NCI-H2107 (cell line): ENCODE measurements around the gene CECR2.
A peak's percentile ranks its signal among the peaks of the same experiment; 100 is the strongest.

Source experiments
- DNase-seq: peaks from one replicate; lab custom pipeline; 2025; lab: John Stamatoyannopoulos, UW

Gene CECR2

DNA sequence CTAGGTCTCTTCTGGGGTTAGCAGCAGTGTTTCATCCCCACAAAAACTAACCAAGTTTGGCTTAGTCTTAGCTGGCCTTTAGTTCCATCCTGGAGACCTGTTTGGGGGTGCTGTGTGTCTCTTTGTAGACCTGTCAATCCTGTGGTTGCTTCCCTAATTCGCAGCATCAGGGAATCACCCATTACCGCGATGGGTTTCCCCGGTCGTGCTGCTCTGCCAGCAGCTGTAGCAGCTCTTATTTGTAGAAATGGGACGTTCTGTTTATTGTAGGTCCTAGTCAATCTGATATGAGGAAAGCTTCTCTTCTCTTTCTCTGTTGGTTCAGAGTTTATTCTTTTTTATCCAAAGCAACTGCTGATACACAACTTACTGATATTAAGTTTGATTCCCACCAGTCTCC, 91.6 kb downstream of the CECR2 start:
- no peak for DNase-seq

GRCh38 chr22:17470880-17471500, 101.7 kb downstream of the CECR2 start:
- no peak for DNase-seq

- no peak for DNase-seq
These were observed 102.8 kb downstream of the CECR2 start for GRCh38 chr22:17471886-17472535.

DNA sequence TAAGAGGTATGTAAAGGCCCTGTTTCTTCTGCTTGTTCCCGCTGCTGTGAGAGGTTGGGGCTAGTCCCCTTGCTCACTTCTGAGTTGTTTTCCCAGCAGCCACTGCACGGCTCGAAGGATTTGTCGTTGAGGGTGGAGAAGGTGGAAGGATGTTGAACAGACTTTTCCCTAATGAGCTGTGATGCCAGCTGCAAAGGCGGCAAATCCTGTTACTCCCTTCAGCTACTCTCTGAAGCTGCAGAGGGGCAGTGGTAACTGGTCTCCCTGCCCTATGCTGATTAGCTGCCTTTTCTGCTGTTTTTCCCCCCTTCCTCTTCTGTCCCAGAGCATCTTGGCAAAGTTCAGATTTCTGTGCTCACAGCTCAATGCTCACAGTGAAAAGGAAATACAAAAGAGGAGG, 103.7 kb downstream of the CECR2 start:
- no peak for DNase-seq

DNA sequence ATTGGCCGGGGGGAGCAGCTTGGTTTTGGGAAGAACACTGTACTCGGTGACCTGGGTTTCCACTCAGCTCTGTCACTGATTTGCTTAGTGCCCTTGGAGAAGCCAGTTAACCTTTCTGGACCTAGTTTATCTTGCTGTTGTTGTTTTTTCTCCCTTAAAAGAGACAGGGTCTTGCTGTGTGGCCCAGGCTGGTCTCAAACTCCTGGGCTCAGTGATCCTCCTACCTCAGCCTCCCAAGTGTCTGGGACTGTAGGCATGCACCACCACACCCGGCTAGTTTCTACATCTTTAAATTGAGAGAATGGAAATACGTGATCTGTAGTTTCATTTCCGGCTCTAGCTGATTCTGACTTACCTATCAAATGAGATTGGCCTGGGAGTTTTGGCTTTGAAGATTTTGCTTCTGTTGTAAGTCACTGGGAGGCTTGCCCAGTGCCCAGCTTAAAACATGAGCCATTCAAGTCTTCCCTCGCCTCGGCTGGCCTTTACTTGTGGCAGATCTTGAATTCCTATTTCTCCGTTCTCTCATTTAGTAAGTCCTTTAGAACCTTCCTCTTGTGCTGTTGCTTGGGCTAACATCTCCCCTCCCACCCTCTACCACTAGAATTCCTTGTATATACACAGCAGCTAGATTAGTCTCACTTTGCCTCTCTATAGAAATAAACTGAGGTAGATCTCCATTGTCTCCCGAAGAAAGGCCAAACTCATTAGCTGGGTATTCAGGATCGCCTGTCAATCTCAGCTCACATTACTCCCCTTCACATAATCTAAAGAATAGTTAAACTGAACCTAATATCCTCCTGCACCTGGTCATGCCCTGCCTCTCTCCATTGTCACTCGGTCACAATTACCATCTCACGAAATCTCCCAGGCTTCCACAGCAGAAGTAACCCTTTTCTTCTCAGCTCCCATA, 106.3 kb downstream of the CECR2 start:
- no peak for DNase-seq

GRCh38 chr22:17476838-17477237, 107.6 kb downstream of the CECR2 start:
- DNase-seq = no peak

GRCh38 chr22:17477391-17477833, 108.2 kb downstream of the CECR2 start:
- DNase-seq = no peak

GRCh38 chr22:17479135-17479534, 109.9 kb downstream of the CECR2 start:
- no peak for DNase-seq

DNA sequence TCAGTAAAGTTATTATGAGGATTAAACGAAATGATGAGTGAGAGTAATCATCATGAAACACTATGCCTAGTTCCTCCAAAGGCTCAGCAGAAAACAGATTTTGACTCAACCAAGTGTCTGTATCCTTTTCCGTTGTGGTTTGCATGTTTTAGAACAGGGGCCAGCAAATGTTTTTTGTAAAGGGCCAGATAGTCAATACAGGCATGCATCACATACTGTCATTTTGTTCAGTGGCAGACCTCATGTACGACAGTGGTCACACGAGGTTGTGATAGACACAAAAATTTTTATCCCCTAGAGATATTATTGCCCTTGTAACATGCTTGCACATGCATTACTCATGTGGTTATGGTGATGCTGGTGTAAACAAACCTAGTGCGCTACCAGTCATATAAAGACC, 112.2 kb downstream of the CECR2 start:
- DNase-seq = no peak

- no peak for DNase-seq
These were observed 114.6 kb downstream of the CECR2 start for GRCh38 chr22:17483688-17484372.

DNA sequence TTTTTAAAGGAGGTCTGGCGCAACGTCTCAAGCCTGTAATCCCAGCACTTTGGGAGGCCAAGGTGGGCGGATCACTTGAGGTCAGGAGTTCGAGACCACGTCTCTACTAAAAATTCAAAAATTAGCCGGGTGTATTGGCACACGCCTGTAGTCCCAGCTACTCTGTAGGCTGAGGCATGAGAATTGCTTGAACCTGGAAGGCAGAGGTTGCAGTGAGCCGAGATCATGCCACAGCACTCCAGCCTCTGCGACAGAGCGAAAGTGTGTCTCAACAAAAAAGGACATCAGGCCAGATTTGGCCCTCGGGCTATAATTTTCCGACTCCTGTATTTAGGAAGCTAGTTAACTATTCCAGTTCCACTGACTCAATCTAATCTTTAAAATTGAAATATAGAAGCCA, 115.3 kb downstream of the CECR2 start:
- DNase-seq = no peak

DNA sequence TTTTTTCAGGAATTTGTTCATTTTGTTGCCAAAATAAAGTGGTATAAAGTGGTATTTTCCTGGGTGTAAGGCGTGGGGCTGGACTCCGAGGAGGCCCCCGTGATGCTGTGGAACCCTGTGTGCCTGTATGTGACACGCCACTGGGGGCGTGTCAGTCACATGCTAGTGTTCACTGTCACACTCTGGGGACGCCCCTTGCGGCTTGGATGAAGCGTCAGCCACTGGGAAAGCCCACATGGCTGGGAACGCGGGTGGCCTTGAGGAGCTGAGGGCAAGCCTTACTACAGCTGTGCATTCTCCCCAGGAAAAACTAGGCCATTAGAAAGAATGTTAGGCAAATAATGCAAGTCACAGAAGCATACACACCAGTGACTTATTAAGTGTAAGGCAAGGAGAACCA, 117.1 kb downstream of the CECR2 start:
- DNase-seq = no peak

- DNase-seq = no peak
These were observed 117.5 kb downstream of the CECR2 start for GRCh38 chr22:17486719-17487118.

DNA sequence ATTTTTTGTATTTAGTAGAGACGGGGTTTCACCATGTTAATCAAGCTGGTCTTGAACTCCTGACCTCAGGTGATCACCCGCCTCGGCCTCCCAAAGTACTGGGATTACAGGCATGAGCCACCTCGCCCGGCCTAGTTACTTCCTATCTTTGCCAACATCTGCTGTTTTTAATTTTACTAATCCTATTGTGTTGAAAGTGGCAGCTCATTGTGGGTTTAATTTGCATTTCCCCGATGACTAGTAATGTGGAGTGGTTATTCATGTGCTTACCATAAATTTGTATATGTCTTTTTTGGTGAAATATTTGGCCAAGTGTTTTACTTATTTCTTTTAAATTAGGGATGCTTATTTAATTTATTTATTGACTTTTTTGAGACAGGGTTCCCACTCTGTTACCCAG, 119.8 kb downstream of the CECR2 start:
- no peak for DNase-seq

GRCh38 chr22:17491090-17491640, 121.9 kb downstream of the CECR2 start:
- DNase-seq = no peak

DNA sequence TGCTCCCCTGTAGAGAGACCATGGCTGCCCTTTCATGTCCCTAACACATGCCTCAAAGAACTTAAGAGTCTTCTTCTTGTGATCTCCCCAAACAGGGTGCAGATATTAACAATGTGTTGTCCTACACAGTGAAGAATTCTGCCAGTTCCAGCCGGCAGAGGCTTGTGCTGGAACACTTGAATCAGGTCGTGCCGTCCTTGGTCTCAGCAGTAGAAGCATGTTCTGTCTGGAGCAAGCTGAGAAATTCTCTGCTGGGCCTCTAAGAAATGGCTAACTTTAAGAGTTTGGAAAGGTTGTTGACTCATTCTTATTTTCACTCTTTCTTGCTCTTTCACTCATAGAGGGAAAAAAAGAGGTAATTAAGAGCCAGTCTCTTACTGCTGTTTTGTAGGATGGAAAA, 123.0 kb downstream of the CECR2 start:
- DNase-seq = no peak

- no peak for DNase-seq
These were observed 124.2 kb downstream of the CECR2 start for GRCh38 chr22:17493419-17493981.

DNA sequence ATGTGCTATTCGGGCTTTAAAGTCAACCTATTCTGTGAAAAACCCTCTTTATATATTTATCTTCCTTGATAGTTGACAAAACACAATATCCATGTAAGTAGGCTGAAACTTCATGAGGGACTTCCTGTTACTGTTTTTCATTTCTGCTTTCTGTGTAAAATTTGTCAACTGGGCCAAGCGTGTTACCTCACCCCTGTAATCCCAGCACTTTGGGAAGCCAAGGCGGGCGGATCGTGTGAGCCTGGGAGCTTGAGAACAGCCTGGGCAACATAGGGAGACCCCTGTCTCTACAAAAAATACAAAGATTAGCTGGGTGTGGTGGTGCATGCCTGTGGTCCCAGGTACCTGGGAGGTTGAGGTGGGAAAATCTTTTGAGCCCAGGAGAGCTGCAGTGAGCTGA, 127.6 kb downstream of the CECR2 start:
- no peak for DNase-seq

DNA sequence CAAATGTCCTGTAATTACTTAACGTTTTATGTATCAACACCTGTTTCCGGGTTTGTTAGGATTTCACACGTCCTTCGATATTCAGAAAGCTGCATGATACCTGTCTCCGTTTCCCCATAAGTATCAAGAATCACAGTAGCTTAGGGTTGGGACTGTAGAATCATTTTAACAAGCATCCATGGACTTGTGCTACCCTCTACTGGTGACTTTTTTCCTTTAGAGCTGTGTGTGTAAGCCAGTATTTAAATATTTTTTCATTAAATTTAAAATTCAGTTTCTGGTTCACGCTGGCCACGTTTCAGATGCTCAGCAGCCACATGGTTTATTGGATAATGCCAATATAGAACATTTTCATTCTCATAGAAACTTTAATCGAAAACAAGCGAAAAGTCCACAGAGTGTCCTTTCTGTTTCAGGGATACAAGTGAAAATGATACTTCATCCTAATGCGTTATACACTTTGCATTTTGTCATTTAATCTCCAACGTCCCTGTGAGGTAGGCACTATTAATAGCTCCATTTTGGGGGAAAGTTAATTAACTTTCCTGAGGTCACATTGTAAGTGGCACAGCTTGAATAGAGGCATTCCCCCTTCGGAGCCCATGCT, 132.5 kb downstream of the CECR2 start:
- DNase-seq = peak; percentile 12

GRCh38 chr22:17508110-17508509, 138.8 kb downstream of the CECR2 start:
- no peak for DNase-seq

DNA sequence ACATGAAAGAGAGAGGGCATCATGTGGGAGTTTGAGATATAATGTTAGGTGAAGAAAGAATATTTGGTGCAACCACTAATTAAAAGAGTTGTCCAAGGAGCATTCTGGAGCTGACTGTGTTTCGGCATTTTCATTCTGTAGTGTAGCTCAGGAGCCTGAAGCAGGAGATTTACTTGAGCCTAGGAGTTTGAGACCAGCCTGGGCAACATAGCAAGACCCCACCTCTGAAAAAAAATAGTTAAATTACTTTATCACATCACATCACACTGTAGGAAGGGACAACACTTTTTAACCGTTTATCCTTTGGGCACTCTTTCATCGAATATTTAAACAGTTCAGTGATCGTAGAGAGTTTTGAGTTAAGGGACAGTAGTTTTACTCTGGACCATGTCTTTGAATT, 143.7 kb downstream of the CECR2 start:
- DNase-seq = no peak
